Thoracic aorta (tissue), 2 donors: ENCODE results near the gene KCNJ14. TPM values are rescaled to one million over a fixed set of nuclear protein-coding genes. Genes with fewer than 3 reads are reported as not detected.

ENCODE experiments used
- ATAC-seq: fragments of 150-250 bp; one replicate; pipeline ENCODE4 v1.8.0; 2017; ENCODE audit warnings: low read depth; ENCODE audit not compliant: insufficient number of reproducible peaks, low FRiP score
- DNase-seq: peaks from one replicate; pipeline ENCODE4 v3.0.0-alpha.2; 2020; ENCODE audit warnings: low spot score
- H3K27ac ChIP-seq, 2 donors: fragments of 200-600 bp; sonication (generic); 1 replicate in 1 of 2; 2 replicates in 1 of 2; pipeline ENCODE4 v1.5.1; 2016; ENCODE audit warnings: mild to moderate bottlenecking in 2 of 2, moderate library complexity in 2 of 2
- H3K27me3 ChIP-seq: fragments of 200-600 bp; sonication (generic); replicated peaks from 2 replicates; pipeline ENCODE4 v1.6.0; 2016; ENCODE audit warnings: mild to moderate bottlenecking; ENCODE audit not compliant: insufficient read depth
- H3K36me3 ChIP-seq: fragments of 200-600 bp; sonication (generic); one replicate; pipeline ENCODE4 v1.5.1; 2016
- H3K4me1 ChIP-seq, 2 donors: fragments of 200-600 bp; sonication (generic); 1 replicate in 1 of 2; 2 replicates in 1 of 2; pipeline versions ENCODE4 v1.5.1 to v1.6.0; 2016; ENCODE audit warnings: low read depth in 2 of 2, mild to moderate bottlenecking in 1 of 2; ENCODE audit not compliant: control insufficient read depth in 1 of 2
- H3K4me3 ChIP-seq: fragments of 200-600 bp; sonication (generic); 2 replicates; pipeline ENCODE4 v1.5.1; 2016; ENCODE audit warnings: mild to moderate bottlenecking
- H3K9me3 ChIP-seq: fragments of 200-600 bp; sonication (generic); 2 replicates; pipeline ENCODE4 v1.5.1; 2016
- CTCF ChIP-seq: fragments of 200-600 bp; sonication (generic); IDR thresholded peaks from one replicate; pipeline ENCODE4 v1.5.1; 2019; ENCODE audit warnings: antibody characterized with exemption
- total RNA-seq, 2 donors: library from RNA; depleted of rRNA; stranded (reverse); fragments of >200 nt; gene quantifications; one replicate each; pipeline versions ENCODE4 v1.1.0 to v1.2.3, GENCODE V29; 2016

KCNJ14 gene
- total RNA-seq, 2 donors from 2014 or later: 0.27 to 1.2 TPM

- no peak for TF ChIP-seq CTCF
- Histone ChIP-seq H3K27ac (no peak overlapping the region), H3K36me3 (peaks cover 70% of the 10 kb centered on the region), H3K4me1 (peaks cover 6 to 13% of the 10 kb centered on the region in 2 donors), H3K4me3 (no peak overlapping the region), H3K27me3 (no peaks in the 10 kb centered on the region), H3K9me3 (no peaks in the 10 kb centered on the region)
- DNase-seq (no peak), ATAC-seq (no peak)
Measured at GRCh38 chr19:48473161-48473966, 18.0 kb downstream of the KCNJ14 start.

GRCh38 chr19:48474084-48474592 is 18.8 kb downstream of the KCNJ14 start:
- ATAC-seq: no peak
- no peak overlapping the region for H3K27ac ChIP-seq
- no peak for DNase-seq
- H3K4me3 ChIP-seq: no peak overlapping the region
- H3K27me3 ChIP-seq: no peaks in the 10 kb centered on the region
- no peaks in the 10 kb centered on the region for H3K9me3 ChIP-seq
- H3K4me1 ChIP-seq: peaks cover 6 to 11% of the 10 kb centered on the region in 2 donors
- TF ChIP-seq CTCF: no peak
- H3K36me3 ChIP-seq: peaks cover 72% of the 10 kb centered on the region

- ATAC-seq: no peak
- Histone ChIP-seq H3K4me1 (peaks cover 0 to 4% of the 10 kb centered on the region in 2 donors), H3K27ac (no peak overlapping the region), H3K9me3 (no peaks in the 10 kb centered on the region), H3K27me3 (no peaks in the 10 kb centered on the region), H3K36me3 (peaks cover 67% of the 10 kb centered on the region), H3K4me3 (no peak overlapping the region)
- TF ChIP-seq CTCF: no peak
- DNase-seq: no peak
Measured at GRCh38 chr19:48475369-48476068, 20.1 kb downstream of the KCNJ14 start.

GRCh38 chr19:48476176-48476575 is 20.8 kb downstream of the KCNJ14 start:
- H3K36me3 ChIP-seq: peaks cover 61% of the 10 kb centered on the region
- no peak overlapping the region for H3K4me3 ChIP-seq
- H3K27me3 ChIP-seq: no peaks in the 10 kb centered on the region
- H3K9me3 ChIP-seq: no peaks in the 10 kb centered on the region
- H3K27ac ChIP-seq: no peak overlapping the region
- peaks cover 3 to 5% of the 10 kb centered on the region in 2 donors for H3K4me1 ChIP-seq
- DNase-seq: no peak
- ATAC-seq: no peak
- no peak for TF ChIP-seq CTCF

- TF ChIP-seq CTCF: no peak
- no peak overlapping the region for H3K4me3 ChIP-seq
- DNase-seq: no peak
- no peak for ATAC-seq
- H3K9me3 ChIP-seq: no peaks in the 10 kb centered on the region
- no peaks in the 10 kb centered on the region for H3K27me3 ChIP-seq
- peaks cover 51% of the 10 kb centered on the region for H3K36me3 ChIP-seq
- peaks cover 5 to 15% of the 10 kb centered on the region in 2 donors for H3K4me1 ChIP-seq
- H3K27ac ChIP-seq: no peak overlapping the region
Measured at GRCh38 chr19:48477067-48477685, 21.8 kb downstream of the KCNJ14 start.
